Ishikawa (cell line): Measurements from ENCODE around the gene SLAIN2.

Experiments used
- CEBPB ChIP-seq: IDR thresholded peaks from 2 replicates; pipeline ENCODE4 v1.6.1; 2012
- CREB1 ChIP-seq: IDR thresholded peaks from 2 replicates; pipeline ENCODE4 v1.6.1; 2012; ENCODE audit warnings: low read depth
- EGR1 ChIP-seq: IDR thresholded peaks from 2 replicates; pipeline ENCODE4 v1.6.1; 2012
- EP300 ChIP-seq: IDR thresholded peaks from 2 replicates; pipeline ENCODE4 v1.6.1; 2012; ENCODE audit warnings: borderline replicate concordance
- FOXM1 ChIP-seq: IDR thresholded peaks from 2 replicates; pipeline ENCODE4 v1.6.1; 2012; ENCODE audit warnings: low read depth, borderline replicate concordance
- MAX ChIP-seq: IDR thresholded peaks from 2 replicates; pipeline ENCODE4 v1.6.1; 2012
- NFIC ChIP-seq: IDR thresholded peaks from 2 replicates; pipeline ENCODE4 v1.6.1; 2012
- RAD21 ChIP-seq: IDR thresholded peaks from 2 replicates; pipeline ENCODE4 v1.6.1; 2012; ENCODE audit warnings: low read depth
- REST ChIP-seq: IDR thresholded peaks from 2 replicates; pipeline ENCODE4 v1.6.1; 2012; ENCODE audit warnings: low read depth, mild to moderate bottlenecking
- TAF1 ChIP-seq: IDR thresholded peaks from 2 replicates; pipeline ENCODE4 v1.6.1; 2012; ENCODE audit warnings: low read depth, mild to moderate bottlenecking
- TCF12 ChIP-seq: IDR thresholded peaks from 2 replicates; pipeline ENCODE4 v1.6.1; 2012; ENCODE audit warnings: low read depth
- TEAD4 ChIP-seq: IDR thresholded peaks from 2 replicates; pipeline ENCODE4 v1.6.1; 2012
- USF1 ChIP-seq: IDR thresholded peaks from 2 replicates; pipeline ENCODE4 v1.6.1; 2012
- YY1 ChIP-seq: IDR thresholded peaks from 2 replicates; pipeline ENCODE4 v1.6.1; 2012; ENCODE audit warnings: low read depth
- ZBTB7A ChIP-seq: IDR thresholded peaks from 2 replicates; pipeline ENCODE4 v1.6.1; 2012; ENCODE audit warnings: low read depth

The SLAIN2 gene

GRCh38 chr4:48332661-48333060 lies 8.7 kb upstream of the SLAIN2 start:
- TF ChIP-seq TAF1 (no peak), MAX (no peak), ZBTB7A (no peak), CEBPB (no peak), EP300 (no peak), USF1 (no peak), TCF12 (no peak), EGR1 (no peak), NFIC (no peak), TEAD4 (no peak), REST (no peak)

GRCh38 chr4:48333587-48333986 lies 7.7 kb upstream of the SLAIN2 start:
- peak; percentile 63 for TF ChIP-seq TEAD4
- peak; percentile 62 for TF ChIP-seq FOXM1
- TF ChIP-seq EP300: peak; percentile 61; the same call in 1 of the 2 replicates
- peak; percentile 84 for TF ChIP-seq USF1
- TF ChIP-seq RAD21: no peak

GRCh38 chr4:48334236-48334635 lies 7.1 kb upstream of the SLAIN2 start:
- no peak for TF ChIP-seq TEAD4
- TF ChIP-seq NFIC: no peak
- no peak for TF ChIP-seq EP300
- no peak for TF ChIP-seq RAD21
- no peak for TF ChIP-seq REST
- TF ChIP-seq CEBPB: no peak
- no peak for TF ChIP-seq USF1
- TF ChIP-seq FOXM1: no peak
- TF ChIP-seq TAF1: no peak
- TF ChIP-seq TCF12: no peak
- TF ChIP-seq MAX: no peak
- no peak for TF ChIP-seq CREB1
- no peak for TF ChIP-seq YY1
- no peak for TF ChIP-seq ZBTB7A
- no peak for TF ChIP-seq EGR1

GRCh38 chr4:48334900-48335384 lies 6.4 kb upstream of the SLAIN2 start:
- peak; percentile 22; the same call in 1 of the 2 replicates for TF ChIP-seq NFIC
- TF ChIP-seq MAX: no peak

GRCh38 chr4:48336146-48336870 lies 5.0 kb upstream of the SLAIN2 start:
- TF ChIP-seq CEBPB (no peak), EGR1 (no peak), EP300 (no peak), YY1 (no peak), TCF12 (no peak), RAD21 (no peak), TEAD4 (no peak), USF1 (no peak), NFIC (no peak), FOXM1 (no peak), ZBTB7A (no peak), TAF1 (no peak), REST (no peak), CREB1 (no peak), MAX (no peak)
